IMR-90 (cell line): ENCODE measurements around the gene ALS2CL. TPM values are rescaled to one million over a fixed set of nuclear protein-coding genes. Genes with fewer than 3 reads are reported as not detected.

Experiments
- ATAC-seq: fragments of 200-7000 bp; cut with Tn5 transposase; 2 replicates; pipeline ENCODE4 v1.9.1; 2020; ENCODE audit warnings: low read depth, mild to moderate bottlenecking, moderate library complexity
- BruUV-seq: library from RNA; stranded (reverse); fragments of 400-500 nt; replicated peaks from 2 replicates; lab custom pipeline; 2021; lab: Mats Ljungman, UMichigan
- CTCF ChIA-PET: fragments of 300-600 bp; formaldehyde crosslinking; extraction: SDS; loops from one replicate; lab custom pipeline; 2021; ENCODE audit warnings: antibody characterized with exemption; lab: Yijun Ruan, JAX
- POLR2A ChIA-PET: fragments of 300-600 bp; sonication (Branson Sonifier 250); formaldehyde crosslinking; loops from one replicate; lab custom pipeline; 2022; ENCODE audit warnings: antibody characterized with exemption; ENCODE audit not compliant: unreplicated experiment; lab: Charles Lee
- DNase-seq: peaks from one replicate; pipeline ENCODE4 v3.0.0; 2013
- H2AFZ ChIP-seq: replicated peaks from 2 replicates; pipeline ENCODE3; 2013; ENCODE audit warnings: low read length, mild to moderate bottlenecking; ENCODE audit not compliant: poor library complexity
- H2AK5ac ChIP-seq: 2 replicates; pipeline ENCODE4 v1.6.1; 2013; ENCODE audit warnings: low read depth, low read length, inconsistent platforms
- H2AK9ac ChIP-seq: replicated peaks from 2 replicates; pipeline ENCODE3; 2013; ENCODE audit warnings: mild to moderate bottlenecking, low read depth, low read length, moderate library complexity; ENCODE audit not compliant: poor library complexity
- H2BK120ac ChIP-seq: 2 replicates; pipeline ENCODE4 v1.6.1; 2013; ENCODE audit warnings: low read depth, low read length, inconsistent platforms
- H2BK15ac ChIP-seq: 3 replicates; pipeline ENCODE4 v1.6.1; 2013; ENCODE audit warnings: low read depth, low read length, inconsistent platforms
- H2BK20ac ChIP-seq: 2 replicates; pipeline ENCODE4 v1.6.1; 2013; ENCODE audit warnings: low read depth, mild to moderate bottlenecking, inconsistent platforms, low read length, moderate library complexity
- H2BK5ac ChIP-seq: 2 replicates; pipeline ENCODE4 v1.6.1; 2013; ENCODE audit warnings: mild to moderate bottlenecking, low read depth, low read length, inconsistent platforms; ENCODE audit not compliant: poor library complexity, severe bottlenecking
- H3K14ac ChIP-seq: replicated peaks from 2 replicates; pipeline ENCODE4 v1.6.1; 2013; ENCODE audit warnings: low read depth, low read length, inconsistent platforms
- H3K18ac ChIP-seq: 2 replicates; pipeline ENCODE4 v1.6.1; 2013; ENCODE audit warnings: low read depth, low read length, control low read depth
- H3K23ac ChIP-seq: 2 replicates; pipeline ENCODE4 v1.6.1; 2013; ENCODE audit warnings: low read depth, low read length, inconsistent platforms
- H3K27ac ChIP-seq: 2 replicates; pipeline ENCODE4 v1.5.1; 2013; ENCODE audit warnings: mild to moderate bottlenecking, control low read depth, low read length; ENCODE audit not compliant: insufficient read depth
- H3K27me3 ChIP-seq: 2 replicates; pipeline ENCODE4 v1.6.1; 2013; ENCODE audit warnings: low read length; ENCODE audit not compliant: control insufficient read depth, insufficient read depth
- H3K36me3 ChIP-seq: 2 replicates; pipeline ENCODE4 v1.6.1; 2013; ENCODE audit warnings: low read length, mixed read lengths; ENCODE audit not compliant: control insufficient read depth, insufficient read depth
- H3K4ac ChIP-seq: 2 replicates; pipeline ENCODE4 v1.6.1; 2013; ENCODE audit warnings: low read depth, low read length, inconsistent platforms
- H3K4me1 ChIP-seq: 2 replicates; pipeline ENCODE4 v1.6.1; 2013; ENCODE audit warnings: low read length, mixed read lengths; ENCODE audit not compliant: control insufficient read depth, insufficient read depth
- H3K4me2 ChIP-seq: 2 replicates; pipeline ENCODE4 v1.6.1; 2013; ENCODE audit warnings: low read depth, mild to moderate bottlenecking, control low read depth, low read length, moderate library complexity
- H3K4me3 ChIP-seq: 2 replicates; pipeline ENCODE4 v1.5.1; 2013; ENCODE audit warnings: low read depth, mild to moderate bottlenecking, control low read depth, low read length, moderate library complexity; ENCODE audit not compliant: insufficient read depth
- H3K56ac ChIP-seq: 2 replicates; pipeline ENCODE4 v1.6.1; 2013; ENCODE audit warnings: low read length, inconsistent platforms; ENCODE audit not compliant: insufficient read depth; ENCODE audit errors: extremely low read depth
- H3K79me1 ChIP-seq, 2 experiments: 2 replicates each; pipeline ENCODE4 v1.6.1; 2013; ENCODE audit warnings: low read length in 2 of 2, inconsistent platforms in 1 of 2, low read depth in 1 of 2
- H3K9ac ChIP-seq: 2 replicates; pipeline ENCODE4 v1.6.1; 2013; ENCODE audit warnings: low read depth, low read length, control low read depth
- H3K9me1 ChIP-seq: 2 replicates; pipeline ENCODE4 v1.6.1; 2013; ENCODE audit warnings: low read length, inconsistent platforms; ENCODE audit not compliant: insufficient read depth
- H3K9me3 ChIP-seq: 2 replicates; pipeline ENCODE4 v1.6.1; 2013; ENCODE audit warnings: low read length; ENCODE audit not compliant: control insufficient read depth, insufficient read depth
- H4K20me1 ChIP-seq: 2 replicates; pipeline ENCODE4 v1.6.1; 2013; ENCODE audit warnings: low read length, inconsistent platforms; ENCODE audit not compliant: insufficient read depth
- H4K5ac ChIP-seq: 2 replicates; pipeline ENCODE4 v1.6.1; 2013; ENCODE audit warnings: mild to moderate bottlenecking, low read depth, low read length, control low read depth
- H4K8ac ChIP-seq, 2 experiments: 2 replicates each; pipeline ENCODE4 v1.6.1; 2013; ENCODE audit warnings: low read depth in 2 of 2, low read length in 2 of 2, control low read depth in 1 of 2, inconsistent platforms in 1 of 2
- H4K91ac ChIP-seq: 2 replicates; pipeline ENCODE4 v1.6.1; 2013; ENCODE audit warnings: low read depth, low read length, inconsistent platforms; ENCODE audit not compliant: insufficient read depth
- BHLHE40 ChIP-seq: fragments of 150-350 bp; IDR thresholded peaks from 2 replicates; pipeline ENCODE4 v1.6.1; 2016; ENCODE audit warnings: mild to moderate bottlenecking, low read depth, low read length
- CEBPB ChIP-seq: IDR thresholded peaks from 2 replicates; pipeline ENCODE4 v1.6.1; 2012; ENCODE audit warnings: low read depth, low read length, improper control_type of control experiment
- CHD1 ChIP-seq: IDR thresholded peaks from 2 replicates; pipeline ENCODE4 v1.6.1; 2012; ENCODE audit warnings: low read depth, low read length, improper control_type of control experiment
- CTCF ChIP-seq: conservative IDR thresholded peaks from 2 replicates; pipeline ENCODE4 v1.5.1; 2012; ENCODE audit warnings: mild to moderate bottlenecking, low read depth, low read length, improper control_type of control experiment
- ELK1 ChIP-seq: fragments of 150-350 bp; IDR thresholded peaks from 2 replicates; pipeline ENCODE4 v1.6.1; 2016; ENCODE audit warnings: low read depth, mild to moderate bottlenecking, low read length, moderate library complexity, borderline replicate concordance
- FOS ChIP-seq: fragments of 150-350 bp; IDR thresholded peaks from 2 replicates; pipeline ENCODE4 v1.6.1; 2016; ENCODE audit warnings: low read depth, low read length
- MAFK ChIP-seq: IDR thresholded peaks from 2 replicates; pipeline ENCODE4 v1.6.1; 2012; ENCODE audit warnings: low read depth, low read length, improper control_type of control experiment
- MAZ ChIP-seq: IDR thresholded peaks from 2 replicates; pipeline ENCODE4 v1.6.1; 2012; ENCODE audit warnings: low read depth, mild to moderate bottlenecking, low read length, improper control_type of control experiment, moderate library complexity, borderline replicate concordance
- MXI1 ChIP-seq: IDR thresholded peaks from 2 replicates; pipeline ENCODE4 v1.6.1; 2012; ENCODE audit warnings: low read depth, mild to moderate bottlenecking, low read length, moderate library complexity, borderline replicate concordance
- NFE2L2 ChIP-seq: fragments of 150-350 bp; IDR thresholded peaks from 2 replicates; pipeline ENCODE4 v1.6.1; 2016; ENCODE audit warnings: low read depth, mild to moderate bottlenecking, low read length
- POLR2A ChIP-seq: IDR thresholded peaks from 2 replicates; pipeline ENCODE4 v1.6.1; 2012; ENCODE audit warnings: mild to moderate bottlenecking, low read depth, low read length
- RAD21 ChIP-seq: IDR thresholded peaks from 2 replicates; pipeline ENCODE4 v1.6.1; 2012; ENCODE audit warnings: low read length, improper control_type of control experiment
- RCOR1 ChIP-seq: IDR thresholded peaks from 2 replicates; pipeline ENCODE4 v1.6.1; 2012; ENCODE audit warnings: mild to moderate bottlenecking, low read length, improper control_type of control experiment; ENCODE audit not compliant: insufficient replicate concordance
- RFX5 ChIP-seq: IDR thresholded peaks from 2 replicates; pipeline ENCODE4 v1.8.0; 2012; ENCODE audit warnings: low read depth, mild to moderate bottlenecking, low read length, moderate library complexity
- SMC3 ChIP-seq: fragments of 150-350 bp; IDR thresholded peaks from 2 replicates; pipeline ENCODE4 v1.6.1; 2016; ENCODE audit warnings: low read depth, mild to moderate bottlenecking, antibody characterized with exemption, low read length, moderate library complexity
- WGBS, 2 experiments: methylation state at CpG; one replicate each; pipeline versions ENCODE4 v1.1.5 to v1.1.7; 2013; ENCODE audit warnings: missing lambda C conversion rate in 2 of 2; ENCODE audit not compliant: insufficient read length in 1 of 2; ENCODE audit errors: extremely low coverage in 2 of 2; 5-methylcytosine and 5-hydroxymethylcytosine counted together
- dilution Hi-C: fragments of 300-500 bp; cut with HindIII; formaldehyde crosslinking; loops from one replicate; pipeline ENCODE4 v1.14.3; 2018; ENCODE audit warnings: low sequenced_read_pairs; ENCODE audit not compliant: unreplicated experiment
- in situ Hi-C: fragments of 300-500 bp; cut with MboI; formaldehyde crosslinking; loops from 3 replicates; pipeline ENCODE4 v1.14.3; 2019; ENCODE audit warnings: low sequenced_read_pairs, inconsistent platforms, mixed read lengths
- intact Hi-C: fragments of 100-400 bp; cut with micrococcal nuclease; formaldehyde crosslinking; loops from 2 replicates; pipeline ENCODE4 v1.10.0; 2022
- polyA plus RNA-seq, 3 experiments: library from polyadenylated mRNA; depleted of rRNA; stranded (reverse); fragments of >200 nt; gene quantifications; 2 replicates each; pipeline ENCODE4 v1.2.3, GENCODE V29; 2012; ENCODE audit warnings: low replicate concordance in 1 of 3
- total RNA-seq: library from RNA; depleted of rRNA; stranded (reverse); fragments of >200 nt; gene quantifications from 2 replicates; pipeline ENCODE4 v1.2.3, GENCODE V29; 2012

Gene ALS2CL
- total and polyA plus RNA-seq, 2 of the 4 experiments (the other 2 are of a cell fraction), result 2.2 to 4.8 TPM

DNA sequence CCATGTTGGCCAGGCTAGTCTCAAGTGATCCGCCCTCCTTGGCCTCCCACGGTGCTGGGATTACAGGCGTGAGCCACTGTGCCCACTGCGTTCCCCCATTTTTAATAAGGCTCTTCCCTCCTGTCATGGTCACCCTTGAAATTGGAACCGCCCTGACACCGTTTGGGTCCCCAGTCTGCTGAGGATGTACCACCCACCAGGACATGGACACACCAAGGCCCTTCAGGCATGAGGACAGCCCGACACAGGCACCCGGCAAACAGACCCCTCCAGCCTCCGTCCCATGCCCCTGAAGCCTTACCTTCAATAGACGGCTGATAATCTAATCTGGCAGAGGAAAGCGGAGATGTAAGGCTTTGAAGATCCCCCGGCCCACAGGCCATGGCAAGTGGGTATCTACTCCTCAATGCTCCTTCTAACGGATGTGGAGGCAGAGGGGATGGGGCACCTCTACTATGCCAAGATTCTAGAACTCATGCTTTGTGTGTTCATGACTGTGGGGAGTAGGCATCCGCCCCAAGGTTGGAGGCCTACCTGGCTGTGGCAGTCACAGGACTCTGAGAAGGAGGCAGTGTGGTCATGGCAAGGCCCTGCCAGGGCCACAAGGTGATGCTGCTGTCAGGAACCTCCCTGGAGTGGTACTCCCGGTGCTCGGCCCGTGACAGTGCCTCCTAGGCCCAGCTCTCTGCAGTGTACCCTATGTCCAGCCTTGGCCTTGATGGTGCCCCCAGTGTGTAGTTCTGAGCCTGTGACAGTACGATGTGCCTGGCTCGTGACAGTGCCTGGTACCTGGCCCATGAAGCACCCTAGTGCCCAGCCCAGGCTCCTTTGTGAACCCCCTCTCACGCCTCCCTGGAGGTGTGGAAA, 42.8 kb upstream of the ALS2CL start:
- WGBS, 2 experiments, result 70% methylated on average over 7 of the region's 20 CpGs; no CpG with 5 or more reads in 1 of the 2 experiments
- TF ChIP-seq CEBPB (no peak), RAD21 (no peak), RFX5 (no peak), SMC3 (no peak), CTCF (no peak), ELK1 (no peak), NFE2L2 (no peak), CHD1 (no peak), MAFK (no peak), FOS (no peak), POLR2A (no peak), RCOR1 (no peak), MXI1 (no peak), BHLHE40 (no peak), MAZ (no peak)

More for the DNA sequence above, 42.8 kb upstream of the ALS2CL start:
- Histone ChIP-seq H3K79me1 (no peaks in the 10 kb centered on the region), H2BK20ac (no peak overlapping the region), H3K14ac (no peak overlapping the region), H3K9me3 (no peaks in the 10 kb centered on the region), H4K8ac (no peak overlapping the region), H3K9me1 (no peaks in the 10 kb centered on the region), H3K9ac (no peak overlapping the region), H3K56ac (no peak overlapping the region), H2AFZ (no peak overlapping the region), H3K36me3 (no peaks in the 10 kb centered on the region), H2AK9ac (peak overlapping the region; percentile 42), H3K4me1 (no peaks in the 10 kb centered on the region), H3K23ac (no peak overlapping the region), H2BK5ac (no peak overlapping the region), H3K4ac (no peak overlapping the region), H2BK15ac (no peak overlapping the region), H3K4me2 (no peak overlapping the region), H4K91ac (no peak overlapping the region), H3K27ac (no peak overlapping the region), H3K18ac (no peak overlapping the region), H2AK5ac (no peak overlapping the region), H3K27me3 (peaks cover 29% of the 10 kb centered on the region), H4K5ac (no peak overlapping the region), H3K4me3 (no peak overlapping the region), H2BK120ac (no peak overlapping the region), H4K20me1 (no peaks in the 10 kb centered on the region)
- ChIA-PET POLR2A (no interaction called here), CTCF (no interaction called here)
- intact Hi-C loops (no loop called here), in situ Hi-C loops (no loop called here), dilution Hi-C loops (no loop called here)
- BruUV-seq, result no TSS peak
- ATAC-seq, result no peak
- DNase-seq, result no peak
